GM12875 (cell line): ENCODE measurements around the gene PDCD4.
"Not testable (repeated sequence)": the region's sequence is repeated elsewhere in the genome, so short reads cannot be mapped to it uniquely, and the experiment has no call there.

Experiments used
- H3K4me3 ChIP-seq: one replicate; pipeline ENCODE4 v1.5.1; 2011; ENCODE audit warnings: low read depth, low read length, control low read depth
- TF ChIP-seq, protein P1 (sequence below): IDR thresholded peaks from 2 replicates; pipeline ENCODE4 v1.5.1; 2011; ENCODE audit warnings: low read depth, mild to moderate bottlenecking, control low read depth, inconsistent platforms, low read length, moderate library complexity, borderline replicate concordance; ENCODE audit not compliant: insufficient read depth

Gene PDCD4

DNA sequence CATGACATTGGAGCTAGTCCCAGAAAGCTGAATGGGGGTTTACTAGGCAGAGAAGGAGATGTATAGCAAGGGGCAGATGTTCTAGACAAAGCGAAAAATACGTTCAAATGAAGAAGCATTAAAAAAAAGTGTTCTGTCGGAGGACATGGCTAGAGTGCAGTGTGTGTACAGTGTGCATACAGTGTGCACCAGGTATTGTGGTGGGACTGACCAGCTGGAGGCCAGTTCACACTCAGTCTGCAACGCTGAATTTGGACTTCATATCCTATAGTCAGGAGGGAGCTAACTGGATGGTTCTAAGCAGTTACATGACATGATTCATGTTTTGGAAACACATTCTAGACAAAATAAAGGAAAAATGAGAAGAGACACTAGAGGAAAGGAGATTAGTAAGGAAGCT, 38.4 kb downstream of the PDCD4 start:
- H3K4me3 ChIP-seq: no peak overlapping the region
- TF ChIP-seq, protein P1, sequence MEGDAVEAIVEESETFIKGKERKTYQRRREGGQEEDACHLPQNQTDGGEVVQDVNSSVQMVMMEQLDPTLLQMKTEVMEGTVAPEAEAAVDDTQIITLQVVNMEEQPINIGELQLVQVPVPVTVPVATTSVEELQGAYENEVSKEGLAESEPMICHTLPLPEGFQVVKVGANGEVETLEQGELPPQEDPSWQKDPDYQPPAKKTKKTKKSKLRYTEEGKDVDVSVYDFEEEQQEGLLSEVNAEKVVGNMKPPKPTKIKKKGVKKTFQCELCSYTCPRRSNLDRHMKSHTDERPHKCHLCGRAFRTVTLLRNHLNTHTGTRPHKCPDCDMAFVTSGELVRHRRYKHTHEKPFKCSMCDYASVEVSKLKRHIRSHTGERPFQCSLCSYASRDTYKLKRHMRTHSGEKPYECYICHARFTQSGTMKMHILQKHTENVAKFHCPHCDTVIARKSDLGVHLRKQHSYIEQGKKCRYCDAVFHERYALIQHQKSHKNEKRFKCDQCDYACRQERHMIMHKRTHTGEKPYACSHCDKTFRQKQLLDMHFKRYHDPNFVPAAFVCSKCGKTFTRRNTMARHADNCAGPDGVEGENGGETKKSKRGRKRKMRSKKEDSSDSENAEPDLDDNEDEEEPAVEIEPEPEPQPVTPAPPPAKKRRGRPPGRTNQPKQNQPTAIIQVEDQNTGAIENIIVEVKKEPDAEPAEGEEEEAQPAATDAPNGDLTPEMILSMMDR: no peak

DNA sequence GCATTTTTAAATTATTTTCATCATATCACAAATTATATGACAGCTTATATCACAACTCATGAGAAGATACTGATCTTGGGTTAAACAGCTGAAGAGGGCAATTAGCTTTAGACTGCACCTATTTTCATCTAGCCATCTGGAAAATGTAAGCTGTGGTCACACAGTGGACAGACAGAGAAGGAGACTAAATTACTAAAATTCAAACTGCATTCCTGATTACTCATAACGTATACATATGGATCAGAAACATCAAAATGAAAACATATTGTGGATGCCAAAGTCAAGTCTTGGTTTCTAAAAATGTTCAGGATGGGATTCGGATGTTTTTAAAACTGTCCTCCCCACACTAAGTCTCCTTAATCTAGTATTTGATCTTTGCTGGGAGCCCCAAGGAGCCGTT, 40.6 kb downstream of the PDCD4 start:
- H3K4me3 ChIP-seq: no peak overlapping the region
- TF ChIP-seq, protein P1: no peak

DNA sequence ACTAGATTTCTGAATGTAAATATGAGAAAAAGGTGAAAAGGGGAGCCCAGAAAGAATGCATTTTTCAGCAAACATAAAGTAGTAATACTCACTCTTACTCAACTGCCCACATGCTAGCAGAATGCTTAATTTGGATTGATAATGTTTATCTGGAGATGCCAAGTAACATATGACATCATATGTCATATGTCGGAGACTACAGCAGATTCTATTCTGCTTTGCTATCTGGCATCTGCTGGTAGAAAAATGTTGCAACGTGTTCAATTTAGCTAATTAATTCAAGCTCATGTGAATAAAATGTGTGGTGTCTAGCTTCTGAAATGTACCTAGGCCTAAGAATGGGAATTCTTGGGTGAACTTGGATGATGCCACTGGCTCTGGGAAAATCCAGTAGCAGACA, 42.7 kb downstream of the PDCD4 start:
- H3K4me3 ChIP-seq: no peak overlapping the region
- TF ChIP-seq, protein P1: no peak

DNA sequence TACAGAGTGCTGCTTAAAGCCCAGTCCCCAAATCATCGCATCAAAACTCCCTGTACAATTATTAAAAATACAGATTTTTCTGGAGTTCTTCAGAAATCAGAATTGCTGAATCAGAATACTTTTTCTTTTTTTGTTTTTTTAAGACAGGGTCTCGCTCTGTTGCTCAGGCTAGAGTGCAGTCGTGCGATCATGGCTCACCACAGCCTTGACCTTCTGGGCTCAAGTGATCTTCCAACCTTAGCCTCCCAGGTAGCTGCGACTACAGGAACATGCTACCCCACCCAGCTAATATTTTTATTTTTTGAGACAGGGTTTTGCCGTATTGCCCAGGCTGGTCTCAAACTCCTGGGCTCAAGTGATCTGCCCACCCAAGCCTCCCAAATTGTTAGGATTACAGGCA, 43.3 kb downstream of the PDCD4 start:
- H3K4me3 ChIP-seq: no peak overlapping the region
- TF ChIP-seq, protein P1: no peak

DNA sequence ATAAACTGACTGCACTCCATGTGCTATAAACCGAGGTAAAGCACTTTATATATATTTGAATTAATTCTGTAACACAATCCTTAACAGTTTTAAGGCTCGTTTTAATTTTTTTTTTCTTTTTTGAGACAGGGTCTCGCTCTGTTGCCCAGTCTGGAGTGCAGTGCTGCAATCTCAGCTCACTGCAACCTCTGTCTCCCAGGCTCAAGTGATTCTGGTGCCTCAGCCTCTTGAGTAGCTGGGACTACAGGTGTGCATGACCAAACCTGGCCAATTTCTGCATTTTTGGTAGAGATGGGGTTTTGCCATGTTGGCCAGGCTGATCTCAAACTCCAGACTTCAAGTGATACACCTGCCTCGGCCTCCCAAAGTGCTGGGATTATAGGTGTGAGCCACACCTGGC, 43.9 kb downstream of the PDCD4 start:
- not testable (repeated sequence) for H3K4me3 ChIP-seq

DNA sequence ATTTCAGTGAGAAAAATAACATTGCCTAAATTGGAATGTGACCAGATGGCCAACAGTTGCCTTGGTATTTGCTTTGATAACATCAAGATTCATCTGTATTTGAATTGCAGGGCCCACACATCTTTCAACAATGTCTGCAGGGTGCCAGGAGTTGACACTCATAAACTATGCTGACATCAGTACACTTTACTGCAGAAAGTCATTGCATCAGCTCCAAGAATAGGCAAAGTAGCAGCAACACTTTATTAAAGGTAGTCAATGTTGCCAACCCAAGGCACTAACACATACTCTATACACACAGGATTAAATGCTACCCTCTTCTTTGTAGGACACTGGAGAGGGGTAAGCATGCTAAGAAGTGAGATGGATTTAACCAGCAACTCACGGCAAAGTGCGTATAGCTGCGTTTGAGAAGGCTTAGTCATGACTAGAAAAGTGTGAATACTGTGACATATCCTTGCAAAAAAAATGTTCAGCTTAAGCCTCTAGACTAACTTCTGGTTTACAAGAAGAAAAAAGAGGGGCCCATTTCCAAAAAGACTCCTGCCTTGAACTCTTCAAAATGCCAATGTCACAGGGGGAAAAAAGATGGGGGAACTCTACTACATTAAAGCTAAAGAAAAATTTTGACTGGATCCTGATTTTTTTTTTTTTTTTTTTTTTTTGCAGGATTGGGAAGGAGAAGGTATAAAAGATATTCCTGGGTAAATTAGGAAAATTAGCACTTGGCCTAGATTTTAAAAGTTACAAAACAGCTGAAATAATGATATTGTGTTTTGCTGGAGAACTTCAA, 45.0 kb downstream of the PDCD4 start:
- H3K4me3 ChIP-seq: no peak overlapping the region
- TF ChIP-seq, protein P1: no peak

DNA sequence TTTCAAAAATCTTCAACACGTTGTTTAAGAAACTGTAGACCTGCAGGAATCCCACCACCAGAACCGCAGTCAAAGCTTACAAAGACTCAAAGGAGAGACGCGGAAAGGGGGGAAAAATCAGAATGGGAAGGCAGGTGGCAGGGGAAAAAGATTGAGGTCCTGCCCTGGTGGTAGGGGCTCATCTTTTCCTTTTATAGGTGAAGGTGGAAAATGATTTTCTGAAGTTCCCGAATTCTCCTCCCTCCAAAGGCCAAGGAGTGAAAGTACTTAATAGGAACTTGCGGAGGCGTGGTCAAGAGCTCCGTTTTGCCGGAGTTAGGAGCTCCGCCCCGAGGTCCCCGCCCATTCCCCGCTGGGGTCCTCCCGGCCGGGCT, 46.5 kb downstream of the PDCD4 start:
- H3K4me3 ChIP-seq: peak overlapping the region; percentile 73
- TF ChIP-seq, protein P1: no peak

DNA sequence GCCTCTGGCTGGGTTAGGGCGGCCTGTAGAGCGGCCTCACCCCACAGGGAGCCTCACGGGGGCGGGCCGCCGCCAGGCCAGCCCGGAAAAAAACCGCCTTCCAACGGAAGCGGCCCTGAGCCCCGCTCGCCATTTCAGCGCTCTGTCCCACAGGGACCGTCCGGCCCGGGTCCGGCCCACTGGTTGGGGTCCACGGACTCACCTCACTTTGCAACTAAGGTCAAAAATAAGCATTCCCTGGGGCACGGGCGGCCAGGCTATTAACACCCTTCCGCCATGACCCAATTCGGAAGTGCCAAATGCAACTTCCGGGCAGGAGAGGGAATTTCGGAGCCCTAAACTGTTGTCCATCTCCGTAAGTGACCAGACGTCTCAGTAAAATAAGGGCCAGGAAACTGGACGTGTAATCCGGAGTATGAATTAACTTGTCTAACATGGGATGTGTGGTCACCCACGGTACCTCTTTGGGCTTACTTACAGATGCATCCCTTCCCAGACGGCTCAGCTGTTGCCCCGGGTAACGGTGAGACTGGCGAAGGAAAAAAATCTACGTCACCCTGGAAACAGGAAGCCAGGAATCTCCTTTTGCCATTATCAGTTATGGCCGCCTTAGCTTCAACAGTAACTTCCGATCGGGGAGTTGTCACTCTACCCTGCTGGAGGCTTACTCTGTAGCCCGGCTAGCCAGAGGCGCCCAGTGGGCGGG, 47.1 kb downstream of the PDCD4 start, which contains the start of gene BBIP1:
Gene BBIP1 (minus strand): TSS at position 538 of the 706 bp plus-strand sequence. CDS start 1,023 bp downstream, outside the sequence.
- H3K4me3 ChIP-seq: peak within 1 kb of the TSS; percentile 89
- TF ChIP-seq, protein P1: no peak
